HG03354 (cell line): ENCODE measurements around the gene LUC7L.
"Not testable (repeated sequence)": the region's sequence is repeated elsewhere in the genome, so short reads cannot be mapped to it uniquely, and the experiment has no call there.

Source experiments
- ATAC-seq: cut with Tn5 transposase; IDR thresholded peaks from one replicate; pipeline ENCODE4 v1.9.1; 2021; ENCODE audit warnings: mild to moderate bottlenecking; ENCODE audit not compliant: unreplicated experiment, poor library complexity, severe bottlenecking

LUC7L gene

DNA sequence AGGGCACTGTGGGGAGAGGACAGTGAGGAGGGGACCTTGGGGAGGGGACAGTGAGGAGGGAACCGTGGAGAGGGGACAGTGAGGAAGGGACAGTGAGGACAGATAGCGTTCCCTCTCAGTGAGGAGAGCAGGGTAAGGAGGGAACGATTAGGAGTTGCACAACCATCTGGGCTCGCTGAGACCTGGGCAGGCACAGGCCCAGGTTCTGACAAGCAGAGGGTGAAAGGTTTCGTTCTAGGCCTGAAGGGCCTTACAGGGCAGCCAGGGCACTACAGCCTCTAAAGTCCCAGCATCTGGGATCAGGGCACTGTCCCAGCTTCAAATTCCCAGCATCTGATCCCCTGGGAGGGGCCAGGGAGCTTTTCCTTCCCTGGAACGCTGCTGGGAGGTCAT is 76.1 kb downstream of the LUC7L start:
- ATAC-seq, result not testable (repeated sequence)

GRCh38 chr16:152141-153128 is 76.8 kb downstream of the LUC7L start, which contains the start of gene HBZ:
HBZ (plus strand) TSS chr16:152644; CDS start chr16:152910, 266 bp downstream.
- no peak for ATAC-seq

DNA sequence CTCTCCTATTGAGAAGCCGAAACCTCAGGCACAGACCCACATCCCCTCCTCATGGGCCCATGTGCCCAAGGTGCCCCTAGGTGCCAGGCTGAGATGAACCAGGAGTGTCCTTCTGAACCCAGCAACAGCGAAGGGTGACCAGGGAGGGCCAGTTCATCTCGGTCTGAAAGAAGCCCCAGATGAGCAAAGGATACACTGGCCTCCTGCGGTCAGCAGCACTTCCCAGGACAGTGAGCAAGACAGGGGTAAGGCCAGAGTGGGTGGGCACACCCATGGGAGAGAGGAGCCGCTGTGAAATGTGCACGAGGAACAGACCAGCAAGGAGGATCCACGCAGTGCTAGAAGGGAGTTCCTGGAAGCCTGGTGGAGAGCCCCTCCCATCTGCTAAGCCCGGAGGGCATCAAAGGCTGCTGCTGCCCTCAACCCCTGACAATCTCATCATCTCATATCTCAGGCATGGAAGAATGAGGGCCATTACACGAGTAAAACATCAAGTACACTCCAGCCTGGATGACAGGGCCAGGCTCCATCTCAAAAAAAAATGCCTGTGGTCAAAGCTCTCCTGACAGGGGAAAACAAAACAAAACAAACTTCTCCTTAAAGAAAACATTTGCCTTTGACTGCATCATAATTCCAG is 80.1 kb downstream of the LUC7L start:
- no peak for ATAC-seq

DNA sequence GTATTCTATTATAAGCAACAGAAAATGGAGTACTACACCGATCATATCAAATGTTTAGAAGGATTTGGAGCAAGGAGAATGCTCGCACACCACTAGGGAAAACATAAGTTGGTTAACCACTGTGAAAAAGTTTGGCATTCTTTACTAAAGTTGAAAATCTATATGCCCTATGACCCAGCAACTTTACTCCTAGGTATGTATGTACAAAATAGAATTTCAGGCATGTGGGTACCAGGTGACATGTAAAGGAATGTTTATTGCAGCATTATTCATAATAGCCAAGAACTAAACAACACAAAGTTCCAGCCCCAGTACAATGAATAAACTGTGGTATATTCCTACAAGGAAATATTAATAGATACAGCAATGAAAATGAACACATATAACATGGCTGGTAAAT is 82.6 kb downstream of the LUC7L start:
- no peak for ATAC-seq

GRCh38 chr16:144797-145252 is 84.4 kb downstream of the LUC7L start:
- no peak for ATAC-seq

GRCh38 chr16:143456-143855 is 85.8 kb downstream of the LUC7L start:
- no peak for ATAC-seq

DNA sequence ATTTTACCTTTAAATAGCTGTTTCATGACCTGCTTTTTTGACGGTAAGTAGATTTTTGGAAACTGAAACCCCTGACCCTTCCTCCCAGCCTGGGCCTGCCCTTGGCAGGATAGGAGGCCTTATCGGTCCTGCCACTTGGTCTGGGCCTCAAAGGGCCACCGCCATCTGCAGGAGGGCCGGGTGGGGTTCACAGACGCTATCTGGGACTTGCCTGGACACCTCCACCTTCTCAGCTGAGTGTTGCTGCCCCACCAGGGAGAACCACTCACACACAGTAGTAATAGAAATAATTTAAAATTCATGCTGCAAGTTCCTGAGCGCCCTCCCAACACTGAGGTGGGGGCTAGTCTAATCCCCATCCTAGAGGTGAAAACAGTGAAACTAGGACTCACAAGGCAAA is 86.2 kb downstream of the LUC7L start:
- no peak for ATAC-seq

DNA sequence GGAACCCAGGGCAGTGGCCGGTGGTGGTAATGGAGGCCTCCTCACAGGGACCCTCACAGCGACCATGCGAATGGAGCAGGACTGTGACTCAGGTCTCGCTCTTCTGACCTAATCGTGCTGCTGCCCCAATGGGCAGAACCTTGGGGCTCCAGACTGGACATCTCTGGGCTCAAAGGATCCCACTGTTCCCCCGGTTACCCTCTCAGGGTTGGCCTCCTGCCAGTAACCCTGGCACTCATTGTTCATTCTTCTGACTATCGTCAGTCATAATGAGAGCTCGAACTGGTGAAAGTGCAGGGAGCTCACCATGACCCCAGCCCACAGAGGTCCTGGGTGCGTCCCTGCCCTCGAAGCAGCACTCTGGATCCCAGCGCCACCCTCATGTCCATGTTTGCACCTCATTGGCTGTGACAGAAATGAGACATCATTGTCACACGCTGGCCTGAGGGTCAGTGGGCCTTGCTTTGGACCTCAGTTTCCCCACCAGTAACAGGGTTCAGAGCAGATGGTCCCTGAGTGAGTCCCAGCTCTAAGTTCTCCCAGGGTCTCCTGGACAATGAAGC is 86.8 kb downstream of the LUC7L start:
- ATAC-seq, result no peak

GRCh38 chr16:140175-140857 is 88.9 kb downstream of the LUC7L start:
- ATAC-seq, result no peak
